ENCODE results near the gene MUCL1.
"Not testable (repeated sequence)": the region's sequence is repeated elsewhere in the genome, so short reads cannot be mapped to it uniquely, and the experiment has no call there.

Gene MUCL1, protein sequence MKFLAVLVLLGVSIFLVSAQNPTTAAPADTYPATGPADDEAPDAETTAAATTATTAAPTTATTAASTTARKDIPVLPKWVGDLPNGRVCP

DNA sequence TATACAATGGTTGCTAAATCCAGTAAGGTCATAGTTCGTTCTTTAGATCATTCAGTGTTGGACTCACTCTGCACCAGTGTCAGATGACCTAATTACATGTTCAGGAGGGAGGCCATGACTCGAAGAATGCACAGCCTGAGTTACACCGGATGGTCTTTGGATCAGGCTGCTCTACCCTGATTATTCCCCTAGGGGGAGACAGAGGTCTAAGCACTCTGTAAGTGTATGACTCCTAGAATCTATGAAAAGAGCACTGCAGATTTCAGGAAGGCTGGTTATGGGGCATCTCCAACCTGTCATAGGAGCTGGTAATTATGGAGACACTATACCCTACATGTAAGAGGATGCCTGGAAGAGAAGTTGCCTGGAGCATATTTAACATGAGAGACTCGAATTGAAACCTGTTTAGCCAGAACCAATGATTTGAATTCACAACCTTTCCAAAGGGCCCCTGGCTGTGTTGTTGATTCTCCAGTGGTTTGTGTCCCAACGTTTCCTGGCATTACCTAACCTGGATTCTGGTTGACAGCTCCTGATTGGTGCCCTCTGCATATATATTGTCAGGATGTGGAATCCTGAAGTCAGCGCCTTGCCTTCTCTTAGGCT, at the start of gene MUCL1:
TSS of gene MUCL1 (plus strand) at position 584 of the 606 bp plus-strand sequence. CDS start 67 bp downstream, outside the sequence.
- DNase-seq = no peak

DNA sequence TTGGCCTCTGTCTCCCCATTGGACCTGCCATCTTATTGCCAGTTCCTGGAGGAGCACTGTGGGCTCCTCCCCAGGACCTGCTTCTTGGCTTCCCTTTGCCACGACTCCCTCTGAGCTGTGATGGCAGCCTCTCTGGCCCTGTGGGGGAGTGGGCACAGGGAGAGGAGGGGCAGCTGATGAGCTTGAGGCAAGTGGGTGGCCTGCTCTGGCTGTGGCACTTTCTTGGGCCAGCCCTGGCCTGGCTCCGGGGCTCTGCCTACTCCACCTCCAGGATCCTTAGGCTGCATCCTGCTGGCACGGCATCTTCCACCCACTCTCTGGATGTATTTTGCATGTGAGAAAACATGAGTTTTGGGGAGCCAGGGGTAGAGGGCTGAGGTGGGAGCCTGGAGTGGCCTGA, 32.6 kb upstream of the MUCL1 start:
- no peak for DNase-seq

DNA sequence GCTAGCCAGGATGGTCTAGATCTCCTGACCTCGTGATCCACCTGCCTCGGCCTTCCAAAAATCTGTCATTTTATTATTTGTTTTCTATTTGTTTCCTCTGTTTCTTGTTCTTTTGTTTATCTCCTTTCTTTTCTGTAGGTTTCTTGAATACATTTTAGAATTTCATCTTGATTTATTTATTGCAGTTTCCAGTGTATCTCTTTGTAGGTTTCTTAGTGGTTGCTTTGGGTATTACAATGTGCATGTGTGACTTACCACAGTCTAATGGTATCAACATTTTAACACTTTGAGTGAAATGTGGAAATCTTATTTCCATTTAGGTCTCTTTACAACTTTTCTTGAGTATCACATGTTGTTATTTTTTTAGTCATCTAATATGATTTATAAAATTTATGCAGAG, 29.9 kb upstream of the MUCL1 start:
- no peak for DNase-seq

DNA sequence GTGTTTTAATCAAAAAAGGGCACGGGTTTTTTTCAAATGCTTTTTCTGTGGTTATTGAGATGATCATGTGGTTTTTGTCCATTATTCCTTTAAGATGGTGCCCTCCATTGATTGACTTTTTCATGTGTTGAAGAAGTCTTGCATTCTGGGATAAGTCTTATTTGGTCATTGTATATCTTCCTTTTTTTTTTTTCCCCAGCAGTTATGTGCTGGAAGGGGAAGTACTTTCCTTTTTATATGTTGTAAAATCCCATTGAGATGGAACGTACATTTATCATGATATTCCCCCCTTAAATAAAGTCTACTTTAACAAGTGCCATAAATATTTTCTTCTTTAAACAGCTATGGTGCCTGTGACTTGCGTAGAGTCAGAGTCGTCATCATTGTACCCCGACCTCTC, 24.8 kb upstream of the MUCL1 start:
- DNase-seq = no peak

DNA sequence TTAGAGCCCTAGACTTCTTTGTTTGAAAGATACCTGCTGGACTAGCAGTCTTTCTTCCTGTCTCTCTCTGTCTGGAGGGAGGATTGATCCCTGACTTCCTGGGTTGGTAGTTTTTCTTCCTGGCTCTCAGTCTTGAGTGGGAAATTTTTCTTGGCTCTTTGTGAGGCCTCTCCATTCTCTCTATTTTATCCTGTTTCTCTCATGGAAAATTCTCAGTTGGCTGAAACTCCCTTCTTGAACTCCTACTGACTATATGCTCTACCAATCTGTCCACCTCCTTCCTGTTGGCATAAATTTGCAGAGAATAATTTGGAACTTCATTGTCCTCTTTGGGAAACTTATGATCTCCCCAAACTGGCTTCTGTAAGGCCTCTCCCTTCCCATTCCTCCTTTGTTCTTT, 24.1 kb upstream of the MUCL1 start:
- no peak for DNase-seq

DNA sequence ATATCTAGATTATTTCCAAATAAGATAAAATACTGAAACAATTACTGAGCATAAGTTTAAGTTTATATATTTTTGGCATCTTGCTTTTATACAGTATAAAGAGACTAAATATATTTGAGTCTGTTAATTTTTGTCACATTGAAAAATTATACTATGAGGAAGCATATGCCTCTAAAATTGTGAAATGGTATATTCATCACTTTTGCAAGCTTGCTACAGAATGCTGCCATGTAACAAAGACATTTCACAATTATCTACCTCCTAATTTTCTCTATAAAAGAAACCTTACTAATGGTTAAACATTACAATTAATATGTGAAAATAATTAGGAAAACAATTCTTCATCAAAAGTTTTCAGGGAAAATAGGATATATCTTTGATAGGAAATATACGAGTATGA, 22.7 kb upstream of the MUCL1 start:
- DNase-seq = no peak

DNA sequence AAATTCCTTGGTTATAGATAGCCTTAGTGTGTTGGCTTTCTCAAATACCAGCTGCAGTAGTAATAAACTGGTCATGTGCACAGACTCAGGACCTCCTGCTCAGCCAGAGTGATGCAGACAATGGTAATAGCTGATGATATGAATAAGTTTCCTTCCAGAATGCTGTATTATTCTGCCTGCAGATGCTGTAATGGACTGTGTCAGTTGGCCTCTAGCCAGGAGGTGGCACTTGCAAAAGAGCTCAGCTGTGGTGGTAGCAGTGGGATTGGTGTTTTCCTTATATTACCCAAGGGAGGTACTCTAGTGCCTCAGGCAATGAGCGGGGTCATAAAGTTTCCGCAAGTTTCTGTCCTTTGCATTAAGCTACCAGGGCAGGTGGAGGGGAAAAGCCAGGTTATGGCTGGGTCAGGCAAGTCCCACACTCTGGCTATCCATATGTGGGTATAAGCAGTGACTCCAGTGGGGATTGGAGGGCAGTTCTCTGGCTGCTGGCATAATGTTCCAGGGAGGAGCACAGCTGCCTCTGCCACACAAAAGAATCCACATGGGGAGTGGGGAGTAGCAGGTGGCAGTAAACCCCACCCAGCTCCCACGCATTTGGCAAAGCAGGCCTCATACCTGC, 14.0 kb upstream of the MUCL1 start:
- DNase-seq = no peak

DNA sequence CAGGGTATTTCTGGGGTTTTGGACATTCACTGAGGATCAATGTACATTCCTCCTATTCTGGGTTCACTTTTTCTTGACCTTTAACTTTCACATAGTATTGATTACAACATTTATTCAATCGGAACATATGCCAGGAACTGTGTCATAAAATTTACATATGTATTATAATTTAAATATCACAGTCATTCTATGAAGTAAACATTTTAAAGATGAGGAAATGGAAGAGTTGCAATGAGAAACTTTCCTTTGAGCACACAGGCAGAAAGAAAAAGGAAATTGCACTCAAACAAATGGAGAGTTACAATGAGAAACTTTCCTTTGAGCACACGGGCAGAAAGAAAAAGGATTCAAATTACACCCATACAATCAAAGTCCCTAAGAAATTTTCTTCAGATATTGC, 3.1 kb downstream of the MUCL1 start:
- no peak for DNase-seq

DNA sequence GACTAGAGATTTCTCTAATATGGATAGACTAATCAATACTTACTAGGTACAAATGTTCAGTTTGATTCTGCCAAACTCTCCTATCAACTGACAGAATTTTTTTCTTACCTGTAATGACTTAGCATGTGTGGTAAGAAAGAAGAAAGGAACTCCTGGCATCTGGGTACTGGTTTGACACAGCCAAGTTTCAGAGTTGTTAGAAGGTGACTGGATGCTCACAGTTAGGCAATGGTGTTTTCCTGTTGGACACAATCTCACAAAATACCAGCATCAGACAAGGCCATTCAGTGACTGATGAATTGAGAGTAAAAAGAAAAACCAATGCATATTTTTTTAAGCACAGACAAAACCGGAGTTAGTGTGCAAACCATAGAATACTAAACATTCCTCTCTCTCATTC, 4.2 kb downstream of the MUCL1 start:
- no peak for DNase-seq

DNA sequence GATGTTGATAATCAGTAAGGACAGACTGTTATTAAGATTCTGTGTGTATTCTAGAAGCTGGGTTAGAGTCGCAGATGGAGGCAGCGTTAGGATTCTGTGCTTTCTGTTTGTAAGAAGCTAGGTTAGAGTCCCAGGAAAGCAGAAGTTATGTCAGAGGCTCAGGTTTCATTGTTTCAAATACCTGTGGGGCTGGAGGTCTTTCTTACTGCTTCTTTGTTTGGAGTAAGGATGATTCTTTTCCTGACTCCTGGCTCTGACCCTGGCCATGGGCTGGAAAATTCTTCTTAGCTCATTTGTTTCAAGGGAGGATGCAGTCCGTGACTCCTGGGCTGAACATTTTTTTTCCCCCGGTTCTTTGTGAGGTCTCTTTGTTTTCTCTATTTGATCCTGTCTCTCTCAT, 5.2 kb downstream of the MUCL1 start:
- DNase-seq = no peak

DNA sequence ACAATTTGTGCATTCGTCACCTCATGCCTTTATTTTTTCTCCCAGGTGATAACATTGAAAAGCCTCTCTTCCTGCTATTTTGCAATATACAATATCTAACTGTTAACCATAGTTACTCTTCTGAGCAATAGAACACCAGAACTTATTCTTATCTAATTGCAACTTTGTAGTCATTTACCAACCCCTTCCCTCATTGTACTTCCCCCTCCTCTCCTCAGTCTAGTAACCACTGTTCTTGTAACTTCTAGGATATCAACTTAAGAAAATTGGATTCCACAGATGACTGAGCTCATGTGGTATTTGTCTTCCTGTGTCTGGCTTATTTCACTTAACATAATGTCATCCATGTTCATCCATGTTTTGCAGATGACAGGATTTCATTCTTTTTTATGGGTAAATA, 7.6 kb downstream of the MUCL1 start:
- DNase-seq = no peak

DNA sequence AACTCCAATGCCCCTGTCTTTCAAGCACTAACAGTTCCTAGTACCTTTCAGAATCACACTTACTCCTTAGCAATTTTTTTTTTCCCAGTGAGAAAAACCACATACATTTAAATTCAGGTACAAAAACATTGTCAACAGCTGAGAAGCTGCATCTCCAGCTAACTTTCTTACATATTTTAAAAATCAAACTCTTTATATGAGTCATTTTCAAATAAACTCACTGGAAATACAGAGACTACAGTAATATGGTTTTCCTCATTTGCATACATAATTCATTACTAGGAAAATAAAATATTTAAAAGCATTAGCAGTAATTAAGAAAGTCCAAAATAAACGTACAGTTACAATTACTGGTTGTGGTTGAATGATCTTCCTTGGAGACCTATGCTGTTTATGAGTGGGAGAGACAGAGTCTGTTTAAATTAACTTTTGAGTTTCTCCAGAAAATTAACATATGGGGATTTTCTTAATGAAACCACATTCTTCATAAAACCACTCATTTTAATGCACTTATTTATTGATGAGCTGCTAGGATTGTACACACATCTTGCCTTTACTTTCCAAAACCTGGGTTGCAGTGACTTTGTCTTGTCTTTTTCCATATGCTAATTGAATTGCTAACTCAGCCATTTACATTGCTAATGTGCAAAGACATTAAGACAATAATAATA, 9.8 kb downstream of the MUCL1 start:
- DNase-seq = no peak

DNA sequence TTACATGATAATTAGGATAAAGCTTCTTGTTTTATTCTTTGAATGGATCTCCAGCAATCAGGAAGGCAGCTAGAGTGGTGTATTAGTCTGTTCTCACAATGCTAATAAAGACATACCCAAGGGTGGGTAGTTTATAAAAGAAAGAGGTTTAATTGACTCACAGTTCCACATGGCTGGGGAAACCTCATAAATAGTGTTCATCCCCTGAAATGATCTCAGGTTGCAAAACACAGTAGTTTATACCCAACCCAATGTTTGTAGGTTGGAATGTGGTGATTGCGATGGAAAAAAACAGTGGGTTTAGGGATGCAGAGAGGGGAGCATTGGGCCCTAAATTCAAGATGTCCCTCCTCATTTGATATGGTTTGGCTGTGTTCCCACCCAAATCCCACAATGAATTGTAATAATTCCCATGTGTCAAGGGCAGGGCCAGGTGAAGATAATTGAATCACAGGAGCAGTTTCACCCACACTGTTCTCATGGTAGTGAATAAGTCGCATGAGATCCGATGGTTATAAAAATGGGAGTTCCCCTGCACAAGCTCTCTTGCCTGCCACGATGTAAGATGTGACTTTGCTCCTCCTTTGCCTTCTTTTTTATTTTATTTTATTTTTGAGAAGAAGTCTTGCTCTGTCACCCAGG, 11.5 kb downstream of the MUCL1 start:
- DNase-seq = no peak

DNA sequence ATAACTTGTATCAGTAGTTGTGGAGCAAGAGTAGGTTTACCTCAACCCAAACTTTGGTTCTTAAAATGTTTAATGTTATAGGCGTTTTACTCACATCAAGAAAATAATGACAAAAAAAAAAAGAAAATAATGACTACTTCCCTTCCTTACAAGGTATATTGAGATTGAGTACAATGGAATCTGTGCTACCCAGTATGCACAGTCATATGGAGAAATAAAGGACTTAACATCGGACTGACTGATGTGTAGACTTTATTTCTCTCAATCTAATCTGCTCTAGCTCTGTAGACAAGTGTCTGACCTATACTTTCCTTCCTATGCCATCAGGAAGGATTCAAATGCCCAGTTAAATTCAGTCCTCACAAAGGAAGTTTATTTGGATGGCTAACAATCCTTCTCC, 14.4 kb downstream of the MUCL1 start:
- no peak for DNase-seq

DNA sequence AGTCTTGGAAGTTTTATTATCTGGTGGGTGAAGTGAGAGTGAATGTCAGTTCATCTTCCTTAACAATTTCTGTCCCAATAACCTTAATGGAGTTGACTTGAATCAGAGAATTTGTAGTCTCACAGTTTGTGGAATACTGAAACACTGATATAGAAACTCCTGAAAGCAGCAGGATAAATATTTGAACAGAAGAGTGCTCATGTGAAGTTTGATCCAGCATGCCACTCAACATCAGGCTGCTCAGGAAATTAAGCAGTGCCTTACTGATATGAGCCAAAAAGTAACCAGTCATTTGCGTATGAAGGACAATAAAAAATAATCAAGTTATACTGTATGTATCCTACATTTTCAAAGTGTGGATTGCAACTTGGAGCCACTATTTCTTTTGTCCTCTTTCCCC, 15.7 kb downstream of the MUCL1 start:
- DNase-seq = no peak

DNA sequence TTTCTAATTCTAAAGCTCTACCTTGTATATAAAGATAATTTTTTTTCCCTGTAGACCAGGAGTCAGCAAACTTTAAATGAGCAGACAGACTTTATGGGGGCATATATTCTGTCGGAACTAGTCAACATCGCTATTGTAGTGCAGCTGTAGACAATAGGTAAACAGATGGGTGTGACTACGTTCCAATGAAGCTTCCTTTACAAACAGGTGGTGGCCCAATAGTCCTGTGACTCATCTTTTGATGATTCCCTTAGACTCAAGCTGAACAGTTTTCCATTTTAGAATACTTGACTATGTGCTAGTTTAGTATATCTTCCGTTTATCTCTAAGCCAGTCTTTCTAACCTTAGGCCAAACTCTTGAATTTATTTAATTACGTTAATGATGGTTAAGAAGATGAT, 16.3 kb downstream of the MUCL1 start:
- no peak for DNase-seq

DNA sequence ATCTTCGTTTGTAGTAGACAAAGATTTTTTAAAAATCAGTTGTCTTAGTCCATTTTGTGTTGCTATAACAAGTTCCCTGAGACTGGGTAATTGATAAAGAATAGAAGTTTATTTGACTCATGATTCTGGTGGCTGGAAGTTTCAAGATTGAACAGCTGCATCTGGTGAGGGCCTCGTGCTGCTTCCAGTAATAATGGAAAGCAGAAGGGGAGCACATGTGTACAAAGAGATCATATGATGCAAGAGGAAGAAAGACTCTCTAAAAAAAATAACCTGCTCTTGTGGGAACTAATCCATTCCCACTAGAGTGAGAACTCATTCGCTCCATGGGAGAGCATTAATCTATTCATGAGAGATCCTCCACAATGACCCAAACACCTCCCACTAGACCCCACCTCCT, 24.8 kb downstream of the MUCL1 start:
- no peak for DNase-seq

DNA sequence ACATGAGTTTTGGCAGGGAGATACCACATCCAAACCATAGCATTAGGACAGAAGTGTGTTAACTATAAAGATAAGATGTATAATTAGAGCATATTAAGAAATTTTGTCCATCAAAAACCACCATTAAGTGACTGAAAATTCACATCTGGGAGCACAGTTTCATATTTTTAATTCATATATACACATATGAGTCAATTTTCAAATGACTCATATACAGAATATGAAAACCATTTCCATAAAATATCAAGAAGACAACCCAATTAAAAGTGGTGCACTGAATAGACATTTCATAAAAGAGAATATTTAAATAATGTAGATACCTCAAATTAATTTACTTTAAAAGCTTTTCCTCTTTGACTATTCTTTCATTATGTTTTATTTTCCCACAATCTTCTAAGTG, 25.3 kb downstream of the MUCL1 start:
- no peak for DNase-seq

DNA sequence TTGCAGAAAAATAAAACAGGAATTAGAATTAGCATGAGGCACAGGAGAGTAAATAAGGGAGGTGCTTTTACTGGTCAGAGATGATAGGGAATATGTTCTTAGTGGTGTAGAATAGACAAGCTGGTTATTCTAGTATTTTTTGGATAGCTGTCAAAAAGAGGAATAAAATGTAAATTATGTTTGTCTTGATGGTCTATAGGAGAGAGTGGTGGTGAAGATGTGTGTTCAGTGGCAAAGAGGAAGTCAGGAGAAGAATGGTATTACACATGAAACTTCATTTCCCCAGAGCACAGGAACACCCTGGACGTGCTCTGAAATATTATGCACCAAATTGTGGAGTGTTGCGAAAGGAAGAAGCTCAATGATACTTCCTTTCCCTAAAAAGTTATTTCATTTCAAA, 27.8 kb downstream of the MUCL1 start:
- DNase-seq = no peak

DNA sequence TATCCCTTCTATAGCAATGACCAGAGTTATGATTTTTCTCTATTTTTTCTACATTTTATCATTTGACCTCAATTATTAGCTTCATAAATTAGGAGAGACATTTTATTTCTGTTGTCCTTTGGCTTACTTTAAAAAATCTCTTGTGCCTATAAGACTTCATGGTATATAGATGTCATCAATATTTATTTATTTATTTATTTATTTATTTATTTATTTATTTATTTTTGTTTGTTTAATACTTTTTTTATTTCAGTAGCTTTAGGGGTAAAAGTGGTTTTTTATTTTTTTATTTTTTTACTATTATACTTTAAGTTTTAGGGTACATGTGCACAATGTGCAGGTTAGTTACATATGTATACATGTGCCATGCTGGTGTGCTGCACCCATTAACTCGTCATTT, 28.3 kb downstream of the MUCL1 start:
- DNase-seq = not testable (repeated sequence)

DNA sequence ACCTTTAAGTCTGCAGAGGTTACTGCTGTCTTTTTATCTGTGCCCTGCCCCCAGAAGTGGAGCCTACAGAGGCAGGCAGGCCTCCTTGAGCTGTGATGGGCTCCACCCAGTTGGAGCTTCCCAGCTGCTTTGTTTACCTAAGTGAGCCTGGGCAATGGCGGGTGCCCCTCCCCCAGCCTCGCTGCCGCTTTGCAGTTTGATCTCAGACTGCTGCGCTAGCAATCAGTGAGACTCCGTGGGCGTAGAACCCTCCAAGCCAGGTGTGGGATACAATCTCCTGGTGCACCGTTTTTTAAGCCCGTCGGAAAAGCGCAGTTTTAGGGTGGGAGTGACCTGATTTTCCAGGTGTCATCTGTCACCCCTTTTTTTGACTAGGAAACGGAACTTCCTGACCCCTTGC, 34.1 kb downstream of the MUCL1 start:
- not testable (repeated sequence) for DNase-seq

DNA sequence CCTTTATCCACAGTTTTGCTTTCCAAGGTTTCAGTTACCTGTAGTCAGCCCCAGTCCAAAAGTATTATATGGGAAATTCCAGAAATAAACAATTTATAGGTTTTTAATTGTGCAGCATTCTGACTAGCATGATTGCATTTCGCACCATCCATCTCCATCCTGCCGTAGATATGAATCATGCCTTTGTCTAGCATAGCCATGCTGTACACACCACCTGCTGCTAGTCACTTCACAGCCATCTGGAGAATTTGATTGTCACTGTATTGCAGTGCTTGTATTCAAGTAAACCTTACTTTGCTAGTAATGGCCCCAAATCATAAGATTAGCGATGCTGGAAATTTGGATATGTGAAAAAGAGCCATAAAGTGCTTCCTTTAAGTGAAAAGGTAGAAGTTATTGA, 36.0 kb downstream of the MUCL1 start:
- DNase-seq = no peak

DNA sequence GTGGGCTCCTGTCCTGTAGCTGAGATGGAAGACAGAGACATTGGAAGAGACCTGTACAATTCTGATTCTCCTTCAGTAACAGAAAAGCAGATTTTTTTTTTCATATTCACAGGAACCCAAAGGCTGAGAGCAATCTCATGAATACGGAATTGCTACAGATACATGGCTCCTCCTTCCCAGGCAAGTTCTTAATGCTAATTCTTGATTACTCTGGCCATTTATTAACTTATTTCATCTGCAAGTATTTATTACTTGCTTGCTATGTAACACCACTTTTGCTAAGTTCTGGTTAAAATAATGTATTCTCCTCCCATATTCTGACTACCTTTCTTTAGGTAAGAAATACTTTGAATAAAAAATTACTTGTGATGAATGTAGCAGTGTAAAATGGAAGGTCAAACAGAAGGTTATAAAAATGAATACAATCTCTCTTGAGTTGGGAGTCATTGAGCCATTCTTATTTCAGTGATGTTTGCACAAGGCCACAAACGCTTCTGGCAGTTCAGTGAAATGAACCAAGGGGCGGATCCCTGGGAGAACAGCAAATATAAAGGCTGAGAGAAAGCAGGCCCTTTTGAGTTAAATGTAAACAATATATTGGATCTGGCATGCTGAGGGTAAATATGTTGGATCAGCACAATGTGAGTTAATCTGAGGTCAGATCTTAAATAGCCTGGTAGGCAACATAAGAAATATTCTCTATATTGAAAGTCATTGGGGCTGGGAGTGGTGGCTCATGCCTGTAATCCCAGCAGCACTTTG, 37.6 kb downstream of the MUCL1 start:
- no peak for DNase-seq
